ENCODE results near the gene BBX. TPM values are rescaled to one million over a fixed set of nuclear protein-coding genes. Genes with fewer than 3 reads are reported as not detected.
A peak's percentile ranks its signal among the peaks of the same experiment; 100 is the strongest.

BBX gene
- 51.6 and 53.6 TPM in 2 replicates for total RNA-seq
- long read RNA-seq, partial matches to known transcripts = 101 of 130 reads
- long read RNA-seq, other reads (novel, unspliced or antisense) = 27 of 130 reads

DNA sequence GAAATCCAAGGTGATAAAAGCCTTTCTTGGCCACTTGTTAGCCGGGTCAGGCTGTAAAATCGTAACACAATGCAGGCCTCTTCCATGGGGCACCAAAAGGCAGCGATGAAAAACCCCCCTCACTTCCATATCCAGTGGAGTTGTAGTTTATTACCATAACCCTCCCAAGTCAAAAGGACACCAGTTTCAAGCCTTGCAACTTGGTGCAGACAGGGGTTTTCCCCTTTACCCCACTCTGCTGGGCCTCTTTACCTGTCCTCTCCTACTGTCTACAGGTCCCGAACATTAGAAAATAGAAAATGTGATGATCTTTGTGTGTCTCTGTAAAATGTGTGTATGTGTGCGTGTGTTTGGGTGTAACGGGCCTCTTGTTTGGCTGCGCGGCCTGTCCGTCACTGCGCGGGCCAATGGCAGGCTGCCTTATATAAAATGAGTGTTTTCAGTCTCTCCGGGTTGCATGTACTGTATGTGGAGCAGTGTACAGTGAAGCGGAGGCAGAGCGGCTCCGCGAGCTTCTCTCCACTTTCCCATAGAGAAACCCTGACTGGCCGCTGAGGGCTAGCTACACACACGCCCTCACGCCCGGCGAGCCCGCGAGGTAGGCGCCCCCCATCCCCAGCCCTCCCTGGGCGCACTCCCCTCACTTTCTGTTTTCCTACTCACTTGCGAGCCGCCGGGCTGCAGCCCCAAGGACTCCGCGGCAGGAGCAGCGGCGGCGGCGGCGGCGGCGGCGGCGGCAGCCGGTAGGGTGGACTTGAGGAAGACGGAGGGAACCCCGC, at the start of gene BBX:
Gene BBX, plus strand, starts transcription at position 453 of the 779 bp plus-strand sequence. CDS start 187,499 bp downstream, outside the sequence.
- Mint-ChIP-seq H3K4me3 (peak within 1 kb of the TSS; percentile 100), H3K9me3 (no peaks in the 10 kb centered on the region), H3K27me3 (ENCODE audit: low read depth) (no peaks in the 10 kb centered on the region)

DNA sequence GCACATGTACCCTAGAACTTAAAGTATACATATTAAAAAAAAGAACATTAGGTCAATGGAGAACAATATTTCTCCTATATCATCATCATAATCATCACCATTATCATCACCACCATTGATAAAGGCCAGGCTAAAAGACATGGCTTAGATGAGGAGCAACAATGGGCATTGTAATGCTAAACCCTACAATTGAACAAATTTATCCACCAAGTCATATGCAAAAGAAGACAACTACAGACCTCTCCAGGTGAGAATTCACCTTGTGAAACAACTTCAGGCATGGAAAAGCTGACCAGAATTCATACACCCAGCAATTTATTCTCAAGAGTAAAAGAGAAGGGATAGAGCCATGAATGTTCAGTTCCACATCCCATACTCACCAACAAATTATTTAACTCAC, 46.3 kb upstream of the BBX start:
- Mint-ChIP-seq H3K27ac (ENCODE audit: unreplicated experiment) (no peak overlapping the region), H3K36me3 (ENCODE audit: low read depth) (peaks cover 7% of the 10 kb centered on the region)

More for the DNA sequence above, at the start of gene BBX:
- peaks cover 5% of the 10 kb centered on the region for H3K36me3 Mint-ChIP-seq (ENCODE audit: low read depth)
- TF ChIP-seq, protein P1, sequence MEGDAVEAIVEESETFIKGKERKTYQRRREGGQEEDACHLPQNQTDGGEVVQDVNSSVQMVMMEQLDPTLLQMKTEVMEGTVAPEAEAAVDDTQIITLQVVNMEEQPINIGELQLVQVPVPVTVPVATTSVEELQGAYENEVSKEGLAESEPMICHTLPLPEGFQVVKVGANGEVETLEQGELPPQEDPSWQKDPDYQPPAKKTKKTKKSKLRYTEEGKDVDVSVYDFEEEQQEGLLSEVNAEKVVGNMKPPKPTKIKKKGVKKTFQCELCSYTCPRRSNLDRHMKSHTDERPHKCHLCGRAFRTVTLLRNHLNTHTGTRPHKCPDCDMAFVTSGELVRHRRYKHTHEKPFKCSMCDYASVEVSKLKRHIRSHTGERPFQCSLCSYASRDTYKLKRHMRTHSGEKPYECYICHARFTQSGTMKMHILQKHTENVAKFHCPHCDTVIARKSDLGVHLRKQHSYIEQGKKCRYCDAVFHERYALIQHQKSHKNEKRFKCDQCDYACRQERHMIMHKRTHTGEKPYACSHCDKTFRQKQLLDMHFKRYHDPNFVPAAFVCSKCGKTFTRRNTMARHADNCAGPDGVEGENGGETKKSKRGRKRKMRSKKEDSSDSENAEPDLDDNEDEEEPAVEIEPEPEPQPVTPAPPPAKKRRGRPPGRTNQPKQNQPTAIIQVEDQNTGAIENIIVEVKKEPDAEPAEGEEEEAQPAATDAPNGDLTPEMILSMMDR (conservative IDR thresholded peaks at IDR 0.05) = no peak
- H3K4me1 Mint-ChIP-seq = peaks cover 26% of the 10 kb centered on the region
- peak; percentile 92 for DNase-seq (ENCODE audit: low read depth, low spot score)
- peak within 1 kb of the TSS; percentile 96 for H3K27ac Mint-ChIP-seq (ENCODE audit: unreplicated experiment)

DNA sequence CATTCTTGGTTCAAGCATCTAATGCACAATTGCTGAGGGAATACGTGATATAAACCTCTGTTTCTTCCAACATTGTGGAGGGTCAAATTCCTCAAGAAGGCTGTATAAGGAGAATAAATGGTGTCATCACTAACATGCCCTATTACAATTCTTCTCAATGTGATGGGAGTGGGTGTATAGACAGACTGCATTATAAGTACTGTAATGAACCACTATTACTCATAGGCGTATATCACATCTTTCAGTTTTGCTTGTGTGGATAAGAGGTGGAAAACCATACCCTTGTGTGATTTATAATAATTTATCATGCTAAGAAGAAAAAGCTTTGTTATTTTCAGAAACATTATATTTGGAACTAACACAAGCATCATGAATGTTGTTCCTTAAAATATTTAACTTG, 35.3 kb upstream of the BBX start:
- TF ChIP-seq, protein P1 (conservative IDR thresholded peaks at IDR 0.05) = no peak
- H3K9me3 Mint-ChIP-seq = no peaks in the 10 kb centered on the region
- no peak overlapping the region for H3K27ac Mint-ChIP-seq (ENCODE audit: unreplicated experiment)
- H3K27me3 Mint-ChIP-seq (ENCODE audit: low read depth) = no peaks in the 10 kb centered on the region
- DNase-seq (ENCODE audit: low read depth, low spot score) = no peak
- no peak overlapping the region for H3K4me3 Mint-ChIP-seq
- no peaks in the 10 kb centered on the region for H3K36me3 Mint-ChIP-seq (ENCODE audit: low read depth)
- peaks cover 10% of the 10 kb centered on the region for H3K4me1 Mint-ChIP-seq

More for the DNA sequence above, 46.3 kb upstream of the BBX start:
- Mint-ChIP-seq H3K4me3 (no peak overlapping the region), H3K4me1 (no peaks in the 10 kb centered on the region), H3K27me3 (ENCODE audit: low read depth) (no peaks in the 10 kb centered on the region), H3K9me3 (peaks cover 21% of the 10 kb centered on the region)
- TF ChIP-seq, protein P1 (conservative IDR thresholded peaks at IDR 0.05) = no peak
- no peak for DNase-seq (ENCODE audit: low read depth, low spot score)

DNA sequence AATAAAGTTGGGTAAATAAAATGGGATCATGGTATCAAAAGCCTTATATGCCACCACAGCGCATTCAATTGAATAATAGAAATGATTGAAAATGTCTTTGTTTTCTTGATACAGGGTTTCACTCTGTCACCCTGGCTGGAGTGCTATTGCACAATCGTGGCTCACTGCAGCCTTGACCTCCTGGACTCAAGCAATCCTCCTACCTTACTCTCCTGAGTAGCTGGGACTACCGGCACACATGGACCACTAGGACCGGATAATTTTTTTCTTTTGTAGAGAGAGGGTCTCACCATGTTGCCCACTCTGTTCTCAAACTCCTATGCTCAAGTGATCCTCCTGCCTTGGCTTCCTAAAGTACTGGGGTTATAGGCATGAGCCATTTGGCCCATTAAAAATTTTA, 33.8 kb upstream of the BBX start:
- H3K27ac Mint-ChIP-seq (ENCODE audit: unreplicated experiment) = no peak overlapping the region
- no peak for DNase-seq (ENCODE audit: low read depth, low spot score)
- peaks cover 10% of the 10 kb centered on the region for H3K4me1 Mint-ChIP-seq
- H3K9me3 Mint-ChIP-seq = no peaks in the 10 kb centered on the region
- no peaks in the 10 kb centered on the region for H3K36me3 Mint-ChIP-seq (ENCODE audit: low read depth)
- no peak overlapping the region for H3K4me3 Mint-ChIP-seq
- TF ChIP-seq, protein P1 (conservative IDR thresholded peaks at IDR 0.05) = no peak
- peaks cover 3% of the 10 kb centered on the region for H3K27me3 Mint-ChIP-seq (ENCODE audit: low read depth)

DNA sequence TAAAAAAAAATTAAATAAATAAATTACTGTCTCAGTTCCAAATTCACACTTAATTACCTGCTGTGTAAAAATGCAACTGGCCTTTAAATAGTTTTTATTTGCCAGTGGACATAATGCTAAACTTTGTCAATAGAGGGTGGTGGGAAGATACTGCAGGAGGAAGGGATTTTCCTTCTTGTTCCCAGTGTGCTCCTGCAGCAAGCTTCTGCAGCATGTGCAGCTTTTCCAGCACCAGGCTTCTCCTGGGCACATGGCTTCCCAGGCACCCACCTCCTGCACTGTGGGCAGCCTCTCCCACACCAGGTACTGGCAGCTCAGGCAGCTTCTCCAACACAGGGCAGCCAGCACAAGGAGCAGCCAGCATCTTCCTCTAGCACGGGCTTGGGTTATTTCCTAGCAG, 29.6 kb upstream of the BBX start:
- no peaks in the 10 kb centered on the region for H3K4me1 Mint-ChIP-seq
- TF ChIP-seq, protein P1 (conservative IDR thresholded peaks at IDR 0.05) = no peak
- no peaks in the 10 kb centered on the region for H3K9me3 Mint-ChIP-seq
- DNase-seq (ENCODE audit: low read depth, low spot score) = no peak
- H3K4me3 Mint-ChIP-seq = no peak overlapping the region
- H3K27ac Mint-ChIP-seq (ENCODE audit: unreplicated experiment) = no peak overlapping the region
- peaks cover 3% of the 10 kb centered on the region for H3K27me3 Mint-ChIP-seq (ENCODE audit: low read depth)
- H3K36me3 Mint-ChIP-seq (ENCODE audit: low read depth) = no peaks in the 10 kb centered on the region
